ENCODE data around the gene TMEM165.
"Not testable (repeated sequence)": the region's sequence is repeated elsewhere in the genome, so short reads cannot be mapped to it uniquely, and the experiment has no call there.

The TMEM165 gene

GRCh38 chr4:55395529-55396307, at the start of gene TMEM165:
TMEM165 (plus strand) TSS chr4:55395957; CDS start chr4:55396190, 233 bp downstream.
- no peak for TF ChIP-seq CTCF (conservative IDR thresholded peaks at IDR 0.05; ENCODE audit: low read depth, low read length)
- H3K4me3 ChIP-seq (ENCODE audit: low read length), result peak within 1 kb of the TSS; percentile 79

GRCh38 chr4:55345980-55346850, 49.5 kb upstream of the TMEM165 start, which contains the start of gene SRD5A3:
SRD5A3 (plus strand) TSS chr4:55346242; CDS start chr4:55346337, 95 bp downstream.
- DNase-seq (ENCODE audit: low read depth), result peak; percentile 24
- peak within 1 kb of the TSS; percentile 69 for H3K4me3 ChIP-seq (ENCODE audit: low read length)
- peak; percentile 69 for TF ChIP-seq CTCF (conservative IDR thresholded peaks at IDR 0.05; ENCODE audit: low read depth, low read length)

More at GRCh38 chr4:55395529-55396307, at the start of gene TMEM165:
- DNase-seq (ENCODE audit: low read depth), result peak; percentile 62

GRCh38 chr4:55346851-55347255, 48.9 kb upstream of the TMEM165 start:
- DNase-seq (ENCODE audit: low read depth), result no peak
- no peak for TF ChIP-seq CTCF (conservative IDR thresholded peaks at IDR 0.05; ENCODE audit: low read depth, low read length)

GRCh38 chr4:55347610-55348228, 48.0 kb upstream of the TMEM165 start:
- no peak for DNase-seq (ENCODE audit: low read depth)
- no peak overlapping the region for H3K4me3 ChIP-seq (ENCODE audit: low read length)
- TF ChIP-seq CTCF (conservative IDR thresholded peaks at IDR 0.05; ENCODE audit: low read depth, low read length), result no peak

More at GRCh38 chr4:55346851-55347255, 48.9 kb upstream of the TMEM165 start:
- peak overlapping the region; percentile 69 for H3K4me3 ChIP-seq (ENCODE audit: low read length)

- DNase-seq (ENCODE audit: low read depth), result no peak
- TF ChIP-seq CTCF (conservative IDR thresholded peaks at IDR 0.05; ENCODE audit: low read depth, low read length), result no peak
- no peak overlapping the region for H3K4me3 ChIP-seq (ENCODE audit: low read length)
Measured at GRCh38 chr4:55348466-55348865, 47.3 kb upstream of the TMEM165 start.

GRCh38 chr4:55350870-55351269, 44.9 kb upstream of the TMEM165 start:
- DNase-seq (ENCODE audit: low read depth); H3K4me3 ChIP-seq (ENCODE audit: low read length): not testable (repeated sequence)

- DNase-seq (ENCODE audit: low read depth), result no peak
- TF ChIP-seq CTCF (conservative IDR thresholded peaks at IDR 0.05; ENCODE audit: low read depth, low read length), result no peak
- H3K4me3 ChIP-seq (ENCODE audit: low read length), result no peak overlapping the region
Measured at GRCh38 chr4:55351824-55352223, 43.9 kb upstream of the TMEM165 start.
